Measurements from ENCODE around the gene RNLS. TPM values are rescaled to one million over a fixed set of nuclear protein-coding genes. Genes with fewer than 3 reads are reported as not detected.

The RNLS gene
- total RNA-seq, 1 donor from 2014 or later = 7.1 TPM

GRCh38 chr10:88534072-88534665 lies 48.9 kb downstream of the RNLS start:
- no peak for TF ChIP-seq CTCF (conservative IDR thresholded peaks at IDR 0.05; ENCODE audit: low read depth, low read length)
- no peak overlapping the region for H3K4me3 ChIP-seq (ENCODE audit: low read depth, low read length)
- DNase-seq (ENCODE audit: low read depth) = no peak

GRCh38 chr10:88531392-88532052 lies 51.6 kb downstream of the RNLS start:
- DNase-seq (ENCODE audit: low read depth) = no peak
- no peak for TF ChIP-seq CTCF (conservative IDR thresholded peaks at IDR 0.05; ENCODE audit: low read depth, low read length)
- H3K4me3 ChIP-seq (ENCODE audit: low read depth, low read length) = no peak overlapping the region

- TF ChIP-seq CTCF (conservative IDR thresholded peaks at IDR 0.05; ENCODE audit: low read depth, low read length) = no peak
- H3K4me3 ChIP-seq (ENCODE audit: low read depth, low read length) = no peak overlapping the region
- DNase-seq (ENCODE audit: low read depth) = no peak
Measured at GRCh38 chr10:88530629-88531391, 52.3 kb downstream of the RNLS start.

- no peak for DNase-seq (ENCODE audit: low read depth)
Measured at GRCh38 chr10:88530093-88530492, 53.0 kb downstream of the RNLS start.

GRCh38 chr10:88528806-88529570 lies 54.1 kb downstream of the RNLS start:
- TF ChIP-seq CTCF (conservative IDR thresholded peaks at IDR 0.05; ENCODE audit: low read depth, low read length) = no peak
- H3K4me3 ChIP-seq (ENCODE audit: low read depth, low read length) = no peak overlapping the region
- DNase-seq (ENCODE audit: low read depth) = no peak

More at GRCh38 chr10:88530093-88530492, 53.0 kb downstream of the RNLS start:
- TF ChIP-seq CTCF (conservative IDR thresholded peaks at IDR 0.05; ENCODE audit: low read depth, low read length) = no peak
- H3K4me3 ChIP-seq (ENCODE audit: low read depth, low read length) = no peak overlapping the region

- H3K4me3 ChIP-seq (ENCODE audit: low read depth, low read length) = no peak overlapping the region
- no peak for TF ChIP-seq CTCF (conservative IDR thresholded peaks at IDR 0.05; ENCODE audit: low read depth, low read length)
- DNase-seq (ENCODE audit: low read depth) = no peak
Measured at GRCh38 chr10:88528201-88528600, 54.9 kb downstream of the RNLS start.

Data from epithelial cell of proximal tubule (primary cell).